RWPE1 (cell line): ENCODE measurements around the gene DSEL.

Source experiments
- CTCF ChIA-PET: fragments of 350-600 bp; sonication (Branson Sonifier 250); formaldehyde crosslinking; extraction: SDS; loops from one replicate; lab custom pipeline; 2021; lab: Yijun Ruan, JAX
- POLR2A ChIA-PET: fragments of 400-600 bp; formaldehyde crosslinking; extraction: SDS; loops from one replicate; lab custom pipeline; 2020; ENCODE audit warnings: antibody characterized with exemption; ENCODE audit not compliant: low non-redundant PET; lab: Yijun Ruan, JAX
- DNase-seq: peaks from one replicate; pipeline ENCODE4 v3.0.0; 2012; ENCODE audit warnings: low spot score
- H3K27ac ChIP-seq: fragments of 450-650 bp; 2 replicates; pipeline ENCODE4 v1.5.1; 2017
- CTCF ChIP-seq: fragments of 450-650 bp; conservative IDR thresholded peaks from 2 replicates; pipeline ENCODE4 v1.5.1; 2017; ENCODE audit warnings: low read depth, mild to moderate bottlenecking

The DSEL gene

DNA sequence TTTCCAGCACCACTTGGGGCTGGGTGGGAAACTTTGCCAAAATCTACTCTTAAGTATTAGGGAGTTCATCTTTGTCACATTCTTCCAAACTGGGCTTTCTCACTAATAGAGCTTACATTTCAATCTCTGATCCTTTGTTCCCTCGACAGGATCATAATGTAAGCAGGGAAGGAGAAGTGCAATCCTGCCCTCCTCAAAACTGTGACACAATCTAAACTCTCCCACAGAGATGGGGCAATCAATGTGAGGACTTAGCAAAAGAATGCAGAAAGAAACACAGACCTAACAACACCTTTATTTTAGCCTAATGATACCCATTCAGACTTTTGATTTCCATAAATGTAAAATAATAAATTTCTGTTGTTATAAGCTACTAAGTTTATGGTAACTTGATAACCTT lies 40.8 kb downstream of the DSEL start:
- ChIA-PET CTCF (no interaction called here), POLR2A (no interaction called here)
- no peak overlapping the region for H3K27ac ChIP-seq
- no peak for TF ChIP-seq CTCF
- no peak for DNase-seq

DNA sequence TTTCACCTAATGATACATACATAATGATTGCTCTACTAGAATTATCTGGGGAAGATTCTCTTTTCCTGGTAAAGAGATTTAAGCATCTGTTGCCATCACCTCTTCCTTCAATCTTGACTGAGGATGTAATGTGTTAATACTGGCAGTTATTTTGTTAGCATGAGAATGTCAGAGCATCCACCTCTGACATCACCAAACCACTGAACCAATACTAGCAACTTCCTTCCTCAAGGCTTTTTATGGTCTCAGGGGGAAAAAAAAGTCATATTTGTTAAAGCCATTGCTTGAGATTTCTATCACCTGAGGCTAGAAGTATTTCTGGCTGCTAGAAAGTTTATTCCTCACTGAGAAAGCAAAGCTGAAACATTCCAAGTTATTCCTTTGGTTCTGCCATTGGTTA lies 48.5 kb downstream of the DSEL start:
- no peak overlapping the region for H3K27ac ChIP-seq
- no peak for DNase-seq
- TF ChIP-seq CTCF, result no peak
- ChIA-PET POLR2A (no interaction called here), CTCF (no interaction called here)

DNA sequence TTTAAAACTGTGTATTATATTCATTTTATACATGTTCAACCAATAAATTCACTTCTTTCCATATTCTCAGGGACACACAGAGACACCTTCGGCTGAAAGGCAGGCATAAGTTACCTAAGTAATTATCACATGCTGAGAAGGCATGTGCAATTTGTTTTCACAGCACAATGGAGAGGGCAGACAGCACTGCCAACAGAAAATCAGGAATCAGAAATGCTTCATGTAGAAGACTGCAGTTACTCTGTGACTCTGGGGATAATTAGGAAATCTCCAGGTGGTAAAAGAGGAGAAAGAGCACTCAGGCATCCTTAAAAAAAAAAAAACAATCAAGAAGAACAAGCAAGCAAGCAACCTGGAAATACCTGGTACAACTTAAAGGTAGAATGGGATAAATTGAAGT lies 49.3 kb downstream of the DSEL start:
- no peak overlapping the region for H3K27ac ChIP-seq
- ChIA-PET CTCF (no interaction called here), POLR2A (no interaction called here)
- no peak for DNase-seq
- TF ChIP-seq CTCF, result no peak

GRCh38 chr18:67464499-67464898 lies 52.0 kb downstream of the DSEL start:
- DNase-seq, result no peak
- ChIA-PET CTCF (no interaction called here), POLR2A (no interaction called here)
- no peak for TF ChIP-seq CTCF
- H3K27ac ChIP-seq, result no peak overlapping the region

DNA sequence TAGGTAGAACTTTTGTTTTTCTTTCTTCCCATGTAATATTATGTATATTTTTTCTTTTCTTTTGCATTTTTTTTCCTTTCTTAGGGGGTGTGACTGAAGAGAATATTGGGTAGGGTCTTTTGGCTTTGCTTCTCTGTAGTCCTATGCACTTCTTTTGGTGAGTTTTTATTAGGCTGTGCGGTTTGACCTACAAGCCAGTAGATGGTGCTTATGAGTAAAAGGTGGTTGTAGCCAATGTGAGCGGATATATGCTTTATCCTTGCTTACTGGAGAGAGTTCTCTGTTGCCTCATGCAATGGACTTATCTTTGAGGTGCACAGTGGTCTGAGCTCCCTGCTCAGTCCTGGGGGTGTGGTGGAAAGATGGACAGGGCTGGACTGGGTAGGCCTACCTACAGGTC lies 52.7 kb downstream of the DSEL start:
- ChIA-PET CTCF (no interaction called here), POLR2A (no interaction called here)
- no peak overlapping the region for H3K27ac ChIP-seq
- no peak for DNase-seq
- TF ChIP-seq CTCF, result no peak

DNA sequence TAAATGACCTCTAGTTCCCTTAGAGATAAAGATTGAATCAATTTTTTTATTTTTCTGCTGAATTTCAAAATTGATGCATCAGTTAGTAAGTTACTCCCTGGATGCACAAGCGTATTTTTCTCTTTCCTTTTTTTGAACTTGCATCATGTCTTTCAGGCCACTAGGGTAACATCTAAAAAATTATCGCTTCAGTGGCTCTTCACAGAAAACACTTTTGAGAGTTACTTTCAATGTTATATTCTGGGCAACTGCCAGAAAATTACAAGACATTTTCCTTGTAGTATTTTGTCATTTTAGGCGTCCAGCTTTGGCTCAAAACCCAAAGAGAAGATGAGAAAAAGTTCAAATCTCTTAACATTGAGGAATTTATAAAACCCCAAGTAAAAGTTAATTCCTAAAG lies 59.8 kb downstream of the DSEL start:
- ChIA-PET POLR2A (no interaction called here), CTCF (no interaction called here)
- TF ChIP-seq CTCF, result no peak
- H3K27ac ChIP-seq, result no peak overlapping the region
- DNase-seq, result no peak
